GM18502 (cell line): ENCODE measurements around the gene OTOA.
"Not testable (repeated sequence)": the region's sequence is repeated elsewhere in the genome, so short reads cannot be mapped to it uniquely, and the experiment has no call there.

Source experiments
- ATAC-seq: cut with Tn5 transposase; IDR thresholded peaks from one replicate; pipeline ENCODE4 v1.9.1; 2021; ENCODE audit warnings: mild to moderate bottlenecking; ENCODE audit not compliant: unreplicated experiment, poor library complexity

The OTOA gene

DNA sequence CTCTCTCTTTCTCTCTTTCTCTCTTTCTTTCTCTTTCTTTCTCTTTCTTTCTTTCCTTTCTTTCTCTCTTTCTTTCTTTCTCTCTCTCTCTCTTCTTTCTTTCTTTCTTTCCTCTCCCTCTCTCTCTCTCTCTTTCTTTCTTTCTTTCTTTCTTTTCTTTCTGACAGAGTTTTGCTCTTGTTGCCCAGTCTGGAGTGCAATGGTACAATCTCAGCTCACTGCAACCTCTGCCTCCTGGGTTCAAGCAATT lies 50.5 kb downstream of the OTOA start:
- not testable (repeated sequence) for ATAC-seq

DNA sequence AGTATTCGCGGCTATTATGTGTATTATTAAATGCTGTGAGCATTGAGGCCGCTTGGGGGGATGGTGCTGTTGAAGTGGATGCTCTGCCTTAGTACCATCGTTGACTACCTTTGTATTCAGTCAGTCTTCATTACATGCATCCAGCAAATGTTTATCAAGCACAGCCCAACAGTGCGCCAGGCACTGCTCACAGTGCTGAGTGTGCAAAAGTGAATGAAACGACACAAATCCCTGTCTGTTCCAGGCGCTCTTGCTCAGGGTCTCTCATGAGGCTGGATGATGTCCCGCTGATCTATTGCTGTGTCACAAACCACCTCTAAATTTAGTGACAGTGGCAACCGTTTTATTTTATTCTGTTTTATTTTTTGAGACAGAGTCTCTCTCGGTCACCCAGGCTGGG lies 53.8 kb downstream of the OTOA start:
- no peak for ATAC-seq

DNA sequence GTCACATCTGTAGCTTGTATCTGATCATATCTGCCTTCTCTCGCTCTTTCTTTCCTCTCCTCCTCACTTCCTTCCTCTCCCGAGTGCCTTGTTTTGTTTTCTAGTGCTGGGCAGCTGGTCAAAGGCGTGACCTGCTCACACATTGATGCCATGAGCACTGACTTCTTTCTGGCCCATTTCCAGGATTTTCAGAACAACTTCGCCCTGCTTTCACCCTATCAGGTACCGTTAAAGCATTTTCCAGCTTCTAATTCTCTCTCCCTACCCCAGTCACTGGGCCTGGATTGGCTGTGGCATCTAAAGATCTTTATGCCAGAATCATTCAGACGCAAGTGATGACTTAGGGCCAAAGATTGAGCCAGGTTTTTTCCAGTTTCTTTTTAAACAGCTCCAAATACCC lies 55.5 kb downstream of the OTOA start:
- ATAC-seq, result no peak

DNA sequence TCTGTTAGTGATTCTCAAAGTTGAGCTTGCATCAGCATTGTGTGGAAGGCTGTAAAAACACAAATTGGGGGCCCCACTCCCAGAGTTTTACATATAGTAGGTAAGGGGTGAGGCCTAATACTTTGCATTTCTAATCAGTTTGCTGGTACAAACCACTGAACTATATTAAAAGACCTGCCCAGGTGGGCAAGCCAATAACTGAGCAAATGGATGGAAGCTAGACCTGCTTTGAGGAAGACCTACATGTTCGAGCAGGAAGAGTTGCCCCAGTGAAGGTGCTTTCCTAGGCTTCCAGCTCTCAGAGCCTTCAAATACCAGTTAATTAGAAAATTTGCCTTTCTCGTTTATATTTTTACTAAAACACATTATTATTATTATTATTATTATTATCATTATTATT lies 56.8 kb downstream of the OTOA start:
- no peak for ATAC-seq

DNA sequence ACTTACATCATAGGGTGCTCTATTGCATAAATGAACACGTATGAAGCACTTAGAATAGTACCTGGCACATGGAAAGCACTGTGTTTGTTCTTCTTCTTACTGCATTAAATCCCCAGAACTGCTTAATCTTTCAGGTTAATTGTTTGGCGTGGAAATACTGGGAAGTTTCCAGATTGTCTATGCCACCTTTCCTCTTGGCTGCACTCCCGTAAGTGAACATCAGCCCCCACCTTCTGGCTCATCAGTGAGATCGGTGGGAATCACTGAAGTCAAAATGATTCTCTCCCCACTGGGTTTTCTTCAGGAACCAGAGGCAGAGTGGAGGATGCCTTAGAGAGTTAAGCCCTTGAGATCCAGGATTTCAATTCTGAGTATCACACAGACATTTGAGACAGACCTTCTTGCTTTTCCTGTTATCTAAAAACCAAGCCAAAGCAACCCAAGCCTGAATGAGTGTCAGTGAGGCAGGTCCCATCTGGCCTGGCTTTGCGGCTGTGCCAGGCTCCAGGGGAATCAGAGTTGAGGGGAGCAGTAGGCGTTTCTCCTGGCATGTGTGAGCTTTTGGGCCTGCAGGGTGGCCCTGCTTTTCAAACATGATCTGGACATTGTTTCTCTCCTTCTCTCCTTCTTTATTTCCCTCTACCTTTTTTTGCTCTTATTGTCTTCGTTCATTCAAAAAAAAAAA lies 59.1 kb downstream of the OTOA start:
- no peak for ATAC-seq

DNA sequence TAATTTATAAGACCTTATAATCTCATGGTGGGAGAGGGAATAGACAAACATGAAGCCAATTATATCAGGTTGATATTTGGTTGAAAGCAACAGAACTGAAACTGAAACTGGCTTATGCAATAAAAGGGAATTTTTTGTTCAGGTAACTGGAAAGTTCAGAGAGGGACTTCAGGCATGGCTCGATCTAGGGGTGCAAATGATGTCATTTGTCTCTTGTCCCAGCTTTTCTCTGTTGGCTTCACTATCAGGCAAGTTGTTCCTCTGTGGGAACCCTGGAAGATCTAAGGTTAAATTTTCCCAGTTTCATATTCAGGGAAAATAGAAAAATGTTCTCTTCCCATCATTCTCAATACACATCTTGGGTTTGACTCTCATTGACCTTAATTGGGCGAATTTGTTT lies 59.8 kb downstream of the OTOA start:
- no peak for ATAC-seq

DNA sequence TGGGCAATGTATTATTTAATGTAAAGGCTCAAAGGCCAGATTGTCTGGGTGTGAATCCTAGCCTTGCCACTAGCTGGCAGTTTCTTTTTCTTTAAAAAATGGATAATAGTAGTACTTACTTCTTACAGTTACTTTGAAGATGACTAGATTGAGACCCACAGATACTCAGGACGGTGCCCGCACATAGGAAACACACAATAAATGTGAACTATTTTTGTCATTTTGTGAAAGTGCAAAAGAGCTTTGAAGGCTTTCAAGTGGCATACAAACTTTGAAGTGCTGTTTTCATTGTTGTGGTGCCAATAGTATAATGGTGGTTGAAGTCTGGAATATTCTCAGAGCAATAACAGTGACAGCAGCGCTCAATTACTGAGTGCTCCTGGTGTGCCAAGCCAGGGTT lies 63.6 kb downstream of the OTOA start:
- ATAC-seq, result no peak

DNA sequence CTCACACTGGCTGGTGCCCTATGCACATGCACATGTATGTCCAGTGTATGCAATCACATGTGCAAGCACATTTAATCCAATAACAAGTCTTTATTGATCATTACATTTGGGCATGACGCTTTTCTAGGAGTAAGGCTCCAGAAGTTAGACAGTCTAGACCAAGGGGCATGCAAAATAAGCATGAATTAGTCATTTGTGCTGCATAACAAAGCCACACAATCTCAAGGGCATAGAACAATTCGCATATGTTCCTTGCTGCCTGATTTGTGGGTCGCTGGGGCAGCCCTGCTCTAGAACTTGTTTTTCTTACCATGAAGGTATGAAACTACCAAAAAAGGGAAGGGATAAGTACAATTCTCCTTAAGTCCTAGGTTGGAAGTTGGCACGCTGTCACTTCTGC lies 67.5 kb downstream of the OTOA start:
- not testable (repeated sequence) for ATAC-seq

DNA sequence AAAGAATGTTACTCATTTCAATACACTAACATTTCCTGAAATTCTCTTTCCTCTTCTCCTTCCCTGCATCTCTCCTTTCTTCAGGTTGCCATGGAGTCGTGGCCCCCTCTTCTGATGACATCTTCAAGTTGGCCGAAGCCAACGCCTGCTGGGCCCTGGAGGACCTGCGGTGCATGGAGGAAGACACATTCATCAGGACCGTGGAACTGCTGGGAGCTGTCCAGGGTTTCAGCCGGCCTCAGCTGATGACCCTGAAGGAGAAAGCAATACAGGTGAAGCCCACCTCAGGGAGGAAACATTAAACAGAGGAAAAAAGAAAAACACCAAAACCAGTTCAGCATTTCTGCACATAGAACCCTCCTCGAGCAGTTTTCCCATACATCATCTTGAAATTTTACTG lies 76.9 kb downstream of the OTOA start:
- ATAC-seq, result not testable (repeated sequence)

DNA sequence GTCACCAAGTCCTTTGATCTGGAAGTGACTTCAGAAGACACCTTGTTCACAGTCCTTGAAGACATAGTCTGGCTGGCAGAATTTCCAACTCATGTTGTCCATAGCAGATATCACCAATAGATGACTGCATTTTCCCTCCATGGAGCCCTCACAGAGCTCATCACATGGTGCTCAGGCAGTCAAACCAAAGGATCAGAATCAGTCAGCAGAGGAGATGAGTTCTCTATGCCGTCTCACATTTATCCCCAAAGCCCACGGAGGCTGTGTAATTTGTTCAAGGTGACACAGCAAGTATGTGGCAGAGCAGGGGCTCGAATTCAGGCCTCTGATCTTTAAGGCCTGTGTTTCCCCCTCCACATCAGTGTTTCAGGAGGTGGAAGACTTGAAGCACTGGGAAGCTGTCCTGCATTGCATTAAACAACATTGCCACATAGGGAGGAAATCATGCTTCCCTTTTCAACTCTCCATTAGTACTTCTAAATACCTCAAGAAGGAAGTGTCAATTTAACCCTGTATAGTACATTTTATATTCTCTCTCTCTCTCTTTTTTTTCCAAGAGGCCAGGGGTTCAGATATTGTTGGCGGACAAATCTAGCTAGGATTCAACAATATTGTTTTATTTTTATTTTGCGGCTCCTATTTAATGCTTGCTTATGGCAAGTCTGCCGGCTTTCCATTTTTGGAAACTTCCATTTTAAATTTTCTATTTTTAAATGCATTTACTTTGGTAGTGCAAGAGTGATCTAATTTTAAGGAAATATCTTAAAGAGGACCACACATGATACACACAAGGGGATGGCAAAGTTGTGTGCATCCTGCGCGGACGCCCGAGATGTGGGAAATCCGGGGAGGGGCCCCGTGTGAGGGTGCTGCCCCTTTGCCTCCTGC lies 92.7 kb downstream of the OTOA start:
- not testable (repeated sequence) for ATAC-seq

DNA sequence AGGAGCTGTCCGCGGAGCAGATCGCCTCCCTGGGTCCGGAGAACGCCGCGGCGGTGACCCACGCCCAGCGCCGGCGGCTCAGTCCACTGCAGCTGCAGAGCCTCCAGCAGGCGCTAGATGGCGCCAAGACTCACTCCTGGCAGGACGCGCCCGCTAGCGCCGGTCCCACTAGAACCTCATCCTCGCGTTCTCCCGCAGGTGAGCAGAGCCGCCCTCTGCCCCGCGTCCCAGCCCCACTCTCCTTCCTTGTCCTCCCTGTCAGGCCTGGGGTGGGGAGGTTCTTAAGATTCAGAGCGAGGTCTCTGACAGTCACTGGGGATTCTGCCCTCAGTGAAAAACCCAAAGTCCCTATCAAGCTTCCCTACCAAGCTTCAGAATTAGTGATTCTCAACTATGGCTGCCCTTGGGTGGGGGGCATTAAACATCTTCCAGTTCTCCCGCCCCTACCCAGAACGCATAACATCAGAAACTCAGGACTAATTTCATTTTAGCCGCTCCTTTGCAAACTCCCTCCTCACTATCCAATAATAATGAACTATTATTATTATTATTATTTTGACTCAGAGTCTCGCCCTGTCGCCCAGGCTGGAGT lies 93.4 kb downstream of the OTOA start:
- peak; percentile 73 for ATAC-seq

DNA sequence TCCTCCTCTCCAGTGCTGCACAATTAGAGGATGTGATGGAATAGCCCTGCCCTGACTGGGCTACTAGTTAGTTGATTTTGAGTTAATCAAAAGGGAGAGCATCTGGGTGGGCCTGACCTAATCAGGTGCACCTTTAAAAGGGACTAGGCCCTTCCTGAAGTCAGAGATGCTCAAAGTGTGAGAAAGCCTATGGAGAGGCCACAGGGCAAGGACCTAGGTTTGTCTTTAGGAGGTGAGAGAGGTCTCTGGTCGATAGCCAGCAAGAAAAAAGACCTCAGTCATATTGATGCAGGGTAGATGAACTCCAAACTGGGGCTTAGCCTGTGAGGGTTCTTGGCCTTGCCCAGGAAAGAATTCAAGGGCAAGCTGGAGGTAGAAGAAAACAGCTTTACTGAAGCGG lies 104.5 kb downstream of the OTOA start:
- not testable (repeated sequence) for ATAC-seq

DNA sequence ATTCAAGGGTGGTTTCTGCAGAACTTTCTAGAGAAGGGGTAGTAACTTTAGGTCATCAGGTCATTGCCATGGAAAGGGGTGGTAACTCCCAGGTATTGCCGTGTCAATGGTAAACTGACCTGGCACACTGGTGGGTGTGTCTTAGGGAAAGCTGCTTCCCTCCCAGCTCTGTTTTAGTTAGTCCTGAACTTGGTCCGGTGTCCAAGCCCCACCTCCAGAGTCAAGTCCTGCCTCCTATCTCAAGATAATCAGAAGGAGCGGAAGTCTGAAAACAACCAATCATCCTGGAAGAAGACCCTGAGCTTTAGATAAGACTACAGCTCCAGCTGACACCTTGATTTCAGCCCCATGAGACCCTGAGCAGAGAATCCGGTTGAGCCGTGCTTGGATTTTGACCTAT lies 105.0 kb downstream of the OTOA start:
- ATAC-seq, result not testable (repeated sequence)

DNA sequence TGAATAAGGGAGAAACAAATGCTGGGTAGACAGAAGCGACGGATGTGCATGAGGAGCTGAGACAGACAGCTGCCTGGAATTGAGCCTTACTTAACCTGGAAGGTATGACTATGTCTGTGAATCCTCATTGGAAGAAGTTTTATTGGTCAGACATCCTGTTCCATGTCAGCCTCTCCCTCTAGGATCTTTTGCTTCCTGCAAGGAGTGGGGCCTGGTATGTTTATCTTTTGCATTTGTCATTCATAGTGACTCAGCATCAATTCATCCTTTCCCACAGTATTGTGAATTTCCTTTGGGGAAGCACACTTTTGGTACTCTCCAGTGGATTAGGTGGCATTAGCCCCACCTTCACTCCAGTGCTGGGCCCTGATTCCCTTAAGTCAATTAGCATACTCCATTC lies 105.5 kb downstream of the OTOA start:
- ATAC-seq, result not testable (repeated sequence)

DNA sequence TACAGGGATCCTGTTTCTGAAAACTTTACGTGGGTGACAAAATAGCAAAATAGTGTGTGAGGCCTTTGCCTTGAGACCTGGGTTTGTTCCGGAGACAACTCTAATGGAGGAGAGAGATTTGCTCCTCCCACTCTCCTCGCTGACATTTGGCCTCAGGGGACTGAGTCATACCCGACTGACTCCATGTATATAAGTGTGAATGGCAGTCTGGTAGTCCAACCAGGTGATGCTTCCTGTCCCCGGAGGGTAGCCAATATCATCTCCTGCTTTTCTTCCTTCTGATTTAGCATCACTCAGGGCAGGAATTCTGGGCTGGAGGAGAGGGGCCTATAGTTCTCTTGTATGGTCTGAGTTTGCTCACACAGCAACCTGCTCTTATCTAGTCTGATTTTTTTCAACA lies 106.8 kb downstream of the OTOA start:
- not testable (repeated sequence) for ATAC-seq

DNA sequence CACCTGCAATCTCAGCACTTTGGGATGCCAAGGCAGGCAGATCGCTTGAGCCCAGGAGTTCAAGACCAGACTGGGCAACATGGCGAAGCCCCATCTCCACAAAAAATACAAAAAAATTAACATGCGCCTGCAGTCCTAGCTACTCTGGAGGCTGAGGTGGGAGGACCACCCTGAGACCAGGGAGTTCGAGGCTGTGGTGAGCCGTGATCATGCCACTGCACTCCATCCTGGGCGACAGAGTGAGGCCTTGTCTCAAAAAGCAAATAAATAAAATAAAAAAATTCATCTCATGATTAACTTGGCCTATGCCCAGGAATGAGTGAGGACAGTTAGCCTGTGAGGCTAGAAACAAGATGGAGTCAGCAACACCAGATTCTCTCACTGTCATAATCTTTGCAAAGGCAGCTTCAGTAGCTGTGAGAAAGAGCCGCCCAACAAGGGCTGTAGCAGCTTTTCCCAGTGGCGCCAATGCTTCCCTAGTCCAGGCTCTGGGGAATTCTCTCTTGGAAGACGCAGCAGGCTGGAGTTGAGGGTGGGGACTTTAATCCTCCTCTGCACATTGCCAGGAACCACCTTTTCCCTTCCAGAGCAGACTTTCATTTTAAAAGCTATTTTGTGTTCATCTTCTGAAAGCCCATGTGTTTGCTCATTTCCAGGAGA lies 108.9 kb downstream of the OTOA start:
- not testable (repeated sequence) for ATAC-seq

DNA sequence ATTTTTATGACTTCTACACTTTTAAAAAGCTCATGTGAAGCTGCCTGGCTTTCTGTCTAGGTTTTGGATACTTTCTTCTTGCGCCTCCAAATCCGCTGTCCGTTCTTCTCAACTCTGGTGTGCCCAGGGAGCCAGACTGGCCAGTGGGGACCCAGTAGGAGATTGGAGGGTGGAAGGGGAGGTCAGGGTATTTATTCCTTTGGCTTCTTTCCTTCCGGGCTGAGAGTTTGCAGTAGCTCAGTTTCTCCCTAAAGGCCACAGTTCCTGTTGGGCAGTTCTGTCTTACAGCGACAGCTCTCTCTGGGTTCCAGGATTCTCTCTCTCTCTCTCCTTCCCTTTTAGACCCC lies 109.4 kb downstream of the OTOA start:
- ATAC-seq, result not testable (repeated sequence)

DNA sequence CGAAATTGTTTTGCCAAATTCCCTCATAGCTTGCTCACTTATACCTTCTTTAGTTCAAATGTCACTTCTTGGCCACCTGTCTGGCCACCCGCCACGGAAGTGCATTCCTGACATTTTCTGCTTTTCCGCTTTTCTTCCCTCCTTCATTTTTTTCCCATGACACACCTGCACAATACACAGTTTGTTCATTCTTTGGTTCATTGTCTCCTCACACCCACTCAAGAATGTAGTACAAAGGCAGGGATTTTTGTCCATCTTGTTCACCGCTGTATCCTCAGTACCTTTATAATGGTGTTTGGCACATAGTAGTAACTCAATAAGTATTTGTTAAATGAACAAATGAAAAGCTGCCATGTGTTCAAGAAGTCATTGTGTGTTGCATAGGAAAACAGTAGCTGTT lies 116.8 kb downstream of the OTOA start:
- ATAC-seq, result not testable (repeated sequence)

DNA sequence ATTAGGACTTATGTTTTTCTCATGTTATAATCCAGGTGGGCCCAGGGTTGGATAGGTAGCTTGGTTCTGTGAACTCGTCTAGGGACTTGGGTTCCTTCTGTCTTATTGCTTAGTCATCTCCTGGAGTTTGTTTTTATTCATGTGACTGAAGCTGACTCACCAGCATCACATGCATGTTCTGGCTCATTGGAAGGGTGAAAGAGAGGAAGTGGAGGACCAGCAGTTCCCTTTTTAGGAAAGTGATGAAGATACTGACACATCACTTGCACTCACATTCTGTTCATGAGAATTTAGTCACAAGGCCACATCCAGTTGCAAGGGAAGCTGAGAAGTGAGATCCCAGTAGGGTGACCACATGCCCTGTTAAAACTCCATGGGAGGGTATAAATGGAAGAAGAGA lies 126.7 kb downstream of the OTOA start:
- peak; percentile 48 for ATAC-seq

DNA sequence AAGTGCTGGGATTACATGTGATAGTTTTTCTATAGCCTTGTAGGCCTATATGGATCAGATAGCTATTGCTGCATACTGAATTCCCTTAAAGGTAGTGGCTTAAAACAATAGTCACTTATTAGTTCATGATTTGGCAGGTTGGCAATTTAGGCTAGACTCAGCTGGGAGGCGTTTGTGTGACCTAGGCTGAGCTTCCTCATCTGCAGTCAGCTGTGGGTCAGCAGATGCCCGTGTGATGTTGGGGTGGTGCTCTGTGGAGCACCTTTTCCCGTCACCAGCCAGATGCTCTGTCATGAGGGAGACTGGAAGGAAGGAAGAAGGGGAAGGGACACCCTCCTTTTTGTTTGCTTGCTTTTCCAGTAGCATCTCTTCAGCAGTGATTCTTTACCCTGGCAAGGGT lies 129.5 kb downstream of the OTOA start:
- not testable (repeated sequence) for ATAC-seq

DNA sequence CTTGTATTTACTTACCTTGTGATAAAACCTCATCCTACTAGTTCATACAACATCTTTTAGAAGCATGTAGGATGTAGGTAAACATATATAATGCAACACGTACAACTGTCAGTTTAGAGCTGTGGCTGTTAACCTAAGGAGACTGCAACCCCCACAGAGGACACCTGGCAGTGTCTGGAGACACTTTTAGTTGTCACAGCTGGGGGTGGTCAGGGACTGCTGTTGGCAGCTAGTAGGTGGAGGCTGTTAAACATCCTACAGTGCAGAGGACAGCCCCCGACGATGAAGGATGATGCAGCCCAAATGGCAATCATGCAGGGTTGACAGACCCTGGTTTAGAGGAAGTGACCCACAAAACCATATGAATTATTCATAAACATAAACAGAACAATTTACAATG lies 134.8 kb downstream of the OTOA start:
- not testable (repeated sequence) for ATAC-seq
